Ovary (tissue), 9 donors: Measurements from ENCODE around the gene COL5A2. TPM values are rescaled to one million over a fixed set of nuclear protein-coding genes. Genes with fewer than 3 reads are reported as not detected.

Source experiments
- DNase-seq, 5 donors: peaks; one replicate each; pipeline ENCODE4 v3.0.0-alpha.2; 2019 to 2020
- H3K27ac ChIP-seq, 2 donors: fragments of 200-600 bp; one replicate each; pipeline versions ENCODE4 v1.5.1 to v1.8.0; 2019 to 2022
- H3K27me3 ChIP-seq: fragments of 200-600 bp; one replicate; pipeline ENCODE4 v1.8.0; 2022
- H3K36me3 ChIP-seq: fragments of 200-600 bp; sonication (generic); one replicate; pipeline ENCODE4 v1.5.1; 2019
- H3K4me1 ChIP-seq: one replicate; pipeline ENCODE4 v1.8.1; 2013; ENCODE audit warnings: mild to moderate bottlenecking, moderate library complexity; ENCODE audit not compliant: insufficient read depth
- H3K4me3 ChIP-seq: fragments of 200-600 bp; sonication (generic); one replicate; pipeline ENCODE4 v1.5.1; 2017
- H3K9me3 ChIP-seq, 2 donors: fragments of 200-600 bp in 1 of 2; sonication (generic) in 1 of 2; one replicate each; pipeline versions ENCODE4 v1.5.1 to v1.8.1; 2013 to 2019; ENCODE audit warnings: mild to moderate bottlenecking in 1 of 2, moderate library complexity in 1 of 2
- CTCF ChIP-seq, 3 donors: fragments of 450-650 bp in 2 of 3; fragments of 200-600 bp in 1 of 3; IDR thresholded peaks; one replicate each; pipeline versions ENCODE4 v1.5.1 to v1.8.0; 2016 to 2022; ENCODE audit warnings: antibody characterized with exemption in 3 of 3, mild to moderate bottlenecking in 1 of 3
- EP300 ChIP-seq: sonication (generic); formaldehyde crosslinking; IDR thresholded peaks from one replicate; pipeline ENCODE4 v1.6.1; 2017; ENCODE audit warnings: antibody characterized with exemption
- POLR2A ChIP-seq: fragments of 450-650 bp; IDR thresholded peaks from one replicate; pipeline ENCODE4 v1.6.1; 2017; ENCODE audit warnings: antibody characterized with exemption, mild to moderate bottlenecking, moderate library complexity
- WGBS, 3 donors: extraction: QIAGEN DNeasy Blood & Tissue Kit in 1 of 3; methylation state at CpG; one replicate each; pipeline versions ENCODE4 v1.1.5 to v1.1.7; 2013 to 2017; 5-methylcytosine and 5-hydroxymethylcytosine counted together
- intact Hi-C, 4 donors: fragments of 100-400 bp; cut with DNase I; formaldehyde crosslinking; loops; one replicate each; pipeline versions ENCODE4 v1.11.0 to v1.15.1; 2022 to 2023
- polyA plus RNA-seq, 2 donors: library from polyadenylated mRNA; stranded (reverse); fragments of 200-250 nt in 1 of 2; fragments of 350-450 nt in 1 of 2; fragmentation: Illumina TruSeq in 1 of 2; extraction: RNeasy Lipid Tissue Mini Kit (QIAGEN cat#74804) in 1 of 2; gene quantifications; one replicate each; pipeline ENCODE4 v1.2.3, GENCODE V29; 2013 to 2014
- total RNA-seq, 7 donors: library from RNA; depleted of rRNA in 2 of 7; stranded (reverse); fragments of >200 nt in 2 of 7; fragmentation: NEBNext Ultra II Directional in 3 of 7; extraction: Animal tissue kit (Norgen Biotek cat#: 25700) in 3 of 7; gene quantifications; one replicate each; pipeline versions ENCODE4 v1.1.0 to v1.2.4, GENCODE V29; 2016 to 2023
- donor health status: DM: no; HTN: no; CAD: no; lungs with moderate emphysema.
- donor health status: DM: no; HTN: no; CAD: no.
- donor health status: Bipolar disorder and iron deficiency.
- donor health status: DM: yes; HTN: yes; CAD: no.
- donor health status: DM: no; HTN: no; CAD: no.
- donor health status: DM: yes; HTN: yes; CAD: no.

Gene COL5A2
- total and polyA plus RNA-seq, 9 donors = 25.2 to 46.8 (median 31.7) TPM

GRCh38 chr2:189191766-189192165, 12.2 kb upstream of the COL5A2 start:
- no peaks in the 10 kb centered on the region for H3K36me3 ChIP-seq
- DNase-seq = no peak
- TF ChIP-seq CTCF (IDR thresholded peaks at IDR 0.05) (no peak), POLR2A (no peak), EP300 (no peak)
- H3K9me3 ChIP-seq = no peaks in the 10 kb centered on the region
- intact Hi-C loops = no loop called here
- no peaks in the 10 kb centered on the region for H3K4me1 ChIP-seq
- no peak overlapping the region for H3K27ac ChIP-seq
- H3K27me3 ChIP-seq = no peaks in the 10 kb centered on the region
- no peak overlapping the region for H3K4me3 ChIP-seq

GRCh38 chr2:189190685-189191084, 11.1 kb upstream of the COL5A2 start:
- TF ChIP-seq EP300 (no peak), POLR2A (no peak), CTCF (IDR thresholded peaks at IDR 0.05) (no peak)
- H3K27me3 ChIP-seq = no peaks in the 10 kb centered on the region
- H3K9me3 ChIP-seq = no peaks in the 10 kb centered on the region
- no peak overlapping the region for H3K4me3 ChIP-seq
- 95 to 96% (median 96%) methylated on average over 3 of the region's 3 CpGs for WGBS, 3 donors
- intact Hi-C loops = no loop called here
- no peak overlapping the region for H3K27ac ChIP-seq
- DNase-seq = no peak
- no peaks in the 10 kb centered on the region for H3K4me1 ChIP-seq
- H3K36me3 ChIP-seq = no peaks in the 10 kb centered on the region

- WGBS, 3 donors = 77 to 90% (median 82%) methylated on average over 3 of the region's 3 CpGs
- DNase-seq = no peak
- no peak overlapping the region for H3K27ac ChIP-seq
- H3K4me1 ChIP-seq = no peaks in the 10 kb centered on the region
- no peaks in the 10 kb centered on the region for H3K36me3 ChIP-seq
- TF ChIP-seq CTCF (IDR thresholded peaks at IDR 0.05) (no peak), POLR2A (no peak), EP300 (no peak)
- no peaks in the 10 kb centered on the region for H3K9me3 ChIP-seq
- no peaks in the 10 kb centered on the region for H3K27me3 ChIP-seq
- intact Hi-C loops = no loop called here
- no peak overlapping the region for H3K4me3 ChIP-seq
Observed at GRCh38 chr2:189188115-189188805, 8.7 kb upstream of the COL5A2 start.

- Histone ChIP-seq H3K27me3 (no peaks in the 10 kb centered on the region), H3K27ac (no peak overlapping the region), H3K9me3 (no peaks in the 10 kb centered on the region), H3K36me3 (no peaks in the 10 kb centered on the region), H3K4me1 (no peaks in the 10 kb centered on the region), H3K4me3 (no peak overlapping the region)
- intact Hi-C loops = no loop called here
- TF ChIP-seq EP300 = no peak
- TF ChIP-seq CTCF (IDR thresholded peaks at IDR 0.05) = no peak
- no peak for TF ChIP-seq POLR2A
- no peak for DNase-seq
Observed at GRCh38 chr2:189183170-189183569, 3.6 kb upstream of the COL5A2 start.
